ENCODE measurements around the gene FCER1G.

FCER1G gene

DNA sequence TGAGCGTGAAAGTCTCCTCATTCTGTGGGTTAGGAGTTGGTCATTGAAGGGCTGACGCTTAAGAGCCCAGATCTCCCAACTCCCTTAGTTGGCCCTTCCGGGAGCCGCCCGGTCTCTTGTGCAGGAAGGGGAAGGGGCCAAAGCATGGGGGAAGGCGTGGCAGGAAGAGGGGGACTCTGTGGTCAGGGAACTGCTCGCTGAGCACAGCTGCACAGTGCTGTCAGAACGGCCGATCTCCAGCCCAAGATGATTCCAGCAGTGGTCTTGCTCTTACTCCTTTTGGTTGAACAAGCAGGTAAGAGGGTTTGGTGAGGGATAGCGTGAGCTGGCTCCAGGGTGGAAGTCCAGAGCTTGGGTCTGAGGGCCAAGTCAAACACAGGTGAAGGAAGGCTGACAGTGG is at the start of gene FCER1G:
Gene FCER1G, plus strand, starts transcription at position 220 of the 400 bp plus-strand sequence. Its CDS starts 27 bp downstream, at position 247.
- DNase-seq, result no peak

DNA sequence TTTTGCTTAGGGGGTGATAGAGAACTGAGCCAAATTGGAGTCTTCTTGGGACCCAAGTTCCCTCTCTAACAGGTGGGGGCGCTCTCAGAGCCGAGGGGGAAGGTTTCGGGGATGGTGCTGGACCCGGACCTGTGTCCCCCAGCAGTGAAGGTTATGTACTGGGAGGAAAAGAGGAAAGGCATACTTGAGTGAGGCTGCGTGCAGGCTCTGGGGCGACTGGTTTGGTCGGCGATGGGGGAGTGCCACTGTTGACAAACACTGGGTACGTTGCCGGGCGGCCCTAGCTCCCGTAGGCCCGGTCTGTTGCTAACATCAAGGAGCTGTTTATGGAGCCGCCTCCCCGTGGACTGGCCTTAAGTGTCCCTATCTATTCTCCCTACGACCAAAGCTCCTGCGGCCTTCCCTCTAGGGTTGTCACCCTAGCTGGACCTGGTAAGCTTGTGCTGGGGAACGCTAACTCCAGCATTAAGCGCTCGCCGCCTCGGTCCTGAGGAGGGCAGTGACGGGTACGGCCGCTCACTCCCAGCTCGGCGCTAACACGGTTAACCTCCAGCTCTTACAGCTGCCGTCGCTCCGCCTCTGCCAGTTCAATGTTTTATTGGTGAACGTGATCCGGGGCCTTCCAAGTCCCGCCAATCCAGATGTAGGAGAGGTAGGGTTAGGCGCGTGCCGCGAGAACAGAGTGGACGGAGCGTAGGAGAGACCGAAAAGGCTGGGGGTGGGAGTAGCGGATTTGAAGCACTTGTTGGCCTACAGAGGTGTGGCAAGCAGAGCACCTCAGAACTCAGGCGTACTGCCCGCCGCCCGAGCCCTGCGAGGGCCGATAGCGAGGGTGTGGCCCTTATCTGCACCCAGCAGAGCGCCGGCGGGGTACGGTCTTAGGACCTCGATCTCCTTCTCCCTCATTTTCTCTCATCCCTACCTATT is 49.1 kb upstream of the FCER1G start, which contains the start of gene PPOX:
Gene PPOX, plus strand, starts transcription at position 685 of the 927 bp plus-strand sequence. CDS start 422 bp downstream, outside the sequence.
- DNase-seq, result peak; percentile 96

DNA sequence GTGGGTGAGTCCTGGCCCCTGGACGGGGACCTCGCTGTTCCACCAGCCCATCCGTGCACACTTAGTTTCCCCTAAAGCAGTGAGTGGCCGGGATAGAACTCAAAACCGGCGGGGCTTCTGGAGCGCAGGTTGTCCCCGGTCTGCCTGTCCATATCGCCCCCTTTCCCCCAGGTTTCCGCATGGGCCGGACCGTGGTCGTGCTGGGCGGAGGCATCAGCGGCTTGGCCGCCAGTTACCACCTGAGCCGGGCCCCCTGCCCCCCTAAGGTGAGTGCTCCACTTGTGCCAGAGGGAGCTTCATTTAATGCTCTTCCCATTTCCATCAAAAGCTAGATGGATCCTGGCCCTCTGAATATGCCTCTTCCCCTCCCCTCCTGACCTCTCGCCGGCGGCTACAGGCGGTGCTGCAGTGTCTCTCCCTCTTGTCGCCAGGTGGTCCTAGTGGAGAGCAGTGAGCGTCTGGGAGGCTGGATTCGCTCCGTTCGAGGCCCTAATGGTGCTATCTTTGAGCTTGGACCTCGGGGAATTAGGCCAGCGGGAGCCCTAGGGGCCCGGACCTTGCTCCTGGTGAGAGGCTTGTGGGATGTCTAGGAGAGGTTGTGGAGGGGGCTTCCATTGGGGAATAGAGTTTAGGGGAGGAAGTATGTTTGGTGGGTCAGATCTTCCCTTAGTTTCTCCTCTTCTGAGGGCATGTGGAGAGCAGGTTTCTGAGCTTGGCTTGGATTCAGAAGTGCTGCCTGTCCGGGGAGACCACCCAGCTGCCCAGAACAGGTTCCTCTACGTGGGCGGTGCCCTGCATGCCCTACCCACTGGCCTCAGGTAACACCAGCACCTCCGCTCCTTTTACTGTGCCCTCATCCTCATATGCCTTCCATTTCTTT is 48.2 kb upstream of the FCER1G start:
- DNase-seq, result no peak

DNA sequence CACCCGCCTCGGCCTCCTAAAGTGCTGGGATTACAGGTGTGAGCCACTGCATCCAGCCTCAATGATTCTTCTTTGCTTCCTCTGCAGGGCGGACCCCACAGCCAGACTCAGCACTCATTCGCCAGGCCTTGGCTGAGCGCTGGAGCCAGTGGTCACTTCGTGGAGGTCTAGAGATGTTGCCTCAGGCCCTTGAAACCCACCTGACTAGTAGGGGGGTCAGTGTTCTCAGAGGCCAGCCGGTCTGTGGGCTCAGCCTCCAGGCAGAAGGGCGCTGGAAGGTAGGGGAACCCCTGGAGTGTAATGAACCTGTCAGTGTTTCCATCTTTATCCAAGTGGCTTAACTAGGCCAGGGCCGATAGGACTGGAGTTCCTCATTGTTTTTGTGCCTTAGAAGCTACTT is 46.2 kb upstream of the FCER1G start:
- no peak for DNase-seq

DNA sequence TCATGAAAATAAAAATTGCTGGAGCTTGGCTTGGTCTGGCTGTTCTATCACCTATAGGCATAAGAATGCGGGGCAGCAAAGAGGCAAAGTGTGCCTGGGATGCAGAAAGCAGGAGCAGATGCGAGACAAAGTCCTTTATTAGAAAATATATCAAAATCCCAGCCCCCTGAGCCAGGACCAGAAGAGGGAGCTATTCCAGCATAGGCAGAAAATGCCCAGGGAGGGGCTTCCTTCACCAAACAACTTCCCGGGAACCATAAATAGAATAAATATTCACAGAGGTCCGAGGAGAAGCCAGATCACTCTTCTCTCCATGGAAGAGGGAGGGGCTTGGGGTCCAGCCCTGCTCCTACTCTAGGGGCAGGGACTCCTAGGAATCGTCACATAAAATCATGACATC is 43.9 kb upstream of the FCER1G start:
- no peak for DNase-seq

- no peak for DNase-seq
Measured at GRCh38 chr1:161171696-161172095, 43.4 kb upstream of the FCER1G start.

GRCh38 chr1:161172349-161172748 is 42.7 kb upstream of the FCER1G start:
- DNase-seq, result no peak

DNA sequence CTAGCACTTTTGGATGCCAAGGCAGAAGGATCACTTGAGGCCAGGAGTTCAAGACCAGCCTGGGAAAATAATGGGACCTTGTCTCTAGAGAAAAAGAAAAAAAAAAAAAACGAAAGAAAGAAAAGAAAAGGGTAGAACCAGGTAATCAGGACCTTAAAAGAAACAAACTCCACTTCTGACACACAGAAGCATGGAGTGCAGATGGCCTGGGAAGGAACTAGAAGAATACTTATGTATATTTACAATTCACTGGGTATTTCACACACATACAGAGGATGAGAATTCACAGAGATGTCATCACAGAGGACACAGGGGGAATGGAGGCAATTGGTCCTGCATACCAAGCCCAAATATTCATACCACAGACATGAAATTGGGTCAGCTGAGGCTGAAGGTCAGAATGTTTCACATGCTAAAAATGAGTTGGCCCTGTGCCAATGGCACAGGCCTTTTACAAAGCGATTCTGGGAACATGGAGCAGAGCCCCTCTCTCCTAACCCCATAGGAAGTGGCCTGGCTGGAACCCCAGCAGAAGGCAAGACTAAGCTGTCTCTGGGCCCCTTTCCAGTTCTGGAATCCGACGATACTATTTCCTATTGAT is 42.2 kb upstream of the FCER1G start:
- DNase-seq, result no peak

DNA sequence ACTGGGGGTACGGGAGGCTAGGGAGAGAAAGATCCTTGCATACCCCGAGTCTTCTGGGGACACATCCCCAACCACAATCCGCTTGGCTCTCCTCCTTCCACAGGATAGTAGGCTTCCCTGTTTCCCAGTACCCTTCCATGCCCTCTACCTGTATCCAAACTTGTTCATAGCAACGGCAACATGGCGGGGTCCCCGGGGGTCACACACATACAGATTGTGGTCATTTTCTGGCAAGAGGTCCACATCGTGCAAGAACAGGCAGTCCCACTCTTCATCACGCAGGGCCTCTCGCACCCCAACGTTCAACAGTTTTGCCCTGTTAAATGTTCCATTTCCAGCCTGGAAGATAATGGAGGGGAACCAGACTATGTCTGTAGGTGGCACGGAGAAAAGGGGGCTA is 41.4 kb upstream of the FCER1G start:
- DNase-seq, result no peak

- DNase-seq, result no peak
Measured at GRCh38 chr1:161174911-161175310, 40.2 kb upstream of the FCER1G start.

- DNase-seq, result no peak
Measured at GRCh38 chr1:161175771-161176453, 39.2 kb upstream of the FCER1G start.

DNA sequence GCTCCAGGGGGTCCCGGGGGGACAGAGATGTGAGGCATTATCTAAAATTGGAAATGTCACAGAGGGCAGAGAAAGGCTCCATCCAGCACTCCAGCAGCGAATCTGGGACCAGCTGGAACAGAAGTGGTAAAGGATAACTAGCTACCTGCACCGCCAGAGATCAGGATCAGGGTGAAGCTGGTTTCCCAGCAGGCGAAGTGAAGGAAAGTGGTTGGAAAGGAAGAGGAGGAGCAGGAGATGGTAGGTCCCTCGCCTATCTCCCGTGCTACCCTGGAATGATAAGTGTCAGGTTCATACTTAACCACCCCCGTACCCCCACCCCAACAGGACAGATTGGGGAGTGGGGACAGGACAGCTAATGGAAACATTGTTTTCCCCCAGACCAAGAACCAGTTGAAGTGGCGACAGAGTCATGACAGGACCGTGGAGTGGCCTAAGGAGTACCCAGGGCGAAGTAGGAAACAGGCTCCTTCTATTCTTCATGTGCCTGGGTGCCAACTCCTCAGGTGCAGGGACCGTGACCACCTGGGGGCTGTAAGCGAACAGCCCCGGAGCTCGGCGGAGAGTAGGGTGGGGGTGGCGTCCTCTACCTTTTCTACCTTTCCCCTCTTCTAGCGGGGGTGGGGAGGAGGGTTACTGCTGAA is 38.5 kb upstream of the FCER1G start:
- DNase-seq, result no peak

GRCh38 chr1:161177112-161177935 is 37.8 kb upstream of the FCER1G start, which contains the start of gene B4GALT3:
TSS of gene B4GALT3 (minus strand) at chr1:161177507. CDS start at chr1:161176060, 1,447 bp downstream.
- DNase-seq, result peak; percentile 27

DNA sequence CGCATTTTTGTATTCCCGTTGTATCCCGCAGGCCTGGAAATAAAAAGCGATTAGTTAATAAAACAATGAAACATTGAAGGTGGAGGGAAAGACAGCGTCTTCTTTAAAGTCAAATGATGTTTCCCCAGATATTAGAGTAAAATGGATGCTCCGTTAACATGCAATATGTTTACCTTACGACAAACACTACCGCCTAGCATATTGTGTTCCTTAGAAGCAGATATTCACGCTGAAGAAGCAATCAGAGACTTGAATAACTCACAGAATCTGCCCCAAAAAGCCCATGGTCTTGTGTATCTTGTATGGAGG is 37.2 kb upstream of the FCER1G start:
- DNase-seq, result no peak

- DNase-seq, result no peak
Measured at GRCh38 chr1:161179698-161180097, 35.4 kb upstream of the FCER1G start.

DNA sequence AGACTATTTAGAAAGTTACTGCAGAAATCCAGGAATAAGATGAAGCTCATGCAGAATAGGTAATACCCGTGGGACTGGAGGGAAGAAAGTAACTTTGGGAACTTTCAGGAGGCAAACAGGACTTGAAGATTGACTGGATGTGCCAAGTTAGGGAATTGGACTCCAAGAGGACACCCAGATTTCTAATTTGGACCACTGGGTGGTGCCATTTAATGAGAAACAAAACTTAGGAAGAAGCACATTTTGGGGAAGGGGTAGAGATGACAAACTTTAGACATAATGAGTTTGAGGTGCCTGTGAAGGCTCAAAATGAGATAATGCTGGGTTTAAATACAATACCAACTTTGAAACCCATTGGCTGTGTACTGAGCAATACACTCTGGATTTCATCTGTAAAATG is 34.5 kb upstream of the FCER1G start:
- no peak for DNase-seq

DNA sequence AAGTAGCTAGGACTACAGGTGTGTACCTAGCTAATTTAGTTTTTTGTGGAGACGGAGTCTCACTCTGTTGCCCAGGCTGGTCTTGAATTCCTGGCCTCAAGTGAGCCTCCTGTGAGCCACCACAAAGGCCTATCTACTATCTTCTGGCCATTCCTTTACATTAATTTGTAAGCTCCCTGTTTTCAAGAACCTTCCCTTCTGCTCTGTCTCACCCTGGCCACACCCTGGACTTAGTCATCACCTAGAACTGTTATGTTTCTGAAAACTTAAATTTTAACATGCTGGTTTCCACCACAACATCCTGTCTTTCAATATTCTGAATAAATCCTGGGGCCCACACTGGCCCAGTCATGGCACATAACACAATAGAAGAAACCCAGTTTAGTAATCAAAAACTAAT is 32.9 kb upstream of the FCER1G start:
- DNase-seq, result no peak

DNA sequence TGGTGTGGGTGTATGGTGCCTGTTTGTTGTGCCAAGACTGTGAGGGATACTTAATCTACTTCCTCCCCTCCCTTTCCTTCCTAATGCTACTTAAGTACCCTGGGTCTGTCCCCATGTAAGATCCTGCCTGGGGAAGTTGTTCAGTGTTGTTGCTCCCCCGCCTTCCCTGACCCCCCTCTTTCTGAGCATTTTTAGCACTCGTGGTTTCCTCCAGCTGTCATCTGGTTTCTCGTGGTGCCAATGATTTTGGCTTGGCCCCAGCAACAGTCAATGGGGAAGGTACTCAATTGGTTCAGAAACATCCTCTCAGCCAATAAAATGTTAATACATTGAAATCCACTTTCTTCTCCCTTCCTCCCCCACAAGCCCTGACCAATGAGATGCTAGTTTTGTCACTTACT is 29.8 kb upstream of the FCER1G start:
- DNase-seq, result no peak

GRCh38 chr1:161185732-161186311 is 29.3 kb upstream of the FCER1G start:
- DNase-seq, result no peak

GRCh38 chr1:161187311-161187710 is 27.8 kb upstream of the FCER1G start:
- DNase-seq, result no peak

- DNase-seq, result no peak
Measured at GRCh38 chr1:161188381-161188780, 26.7 kb upstream of the FCER1G start.

Data from amniotic stem cell (primary cell).